ENCODE data around the gene TMEM253.

DNA sequence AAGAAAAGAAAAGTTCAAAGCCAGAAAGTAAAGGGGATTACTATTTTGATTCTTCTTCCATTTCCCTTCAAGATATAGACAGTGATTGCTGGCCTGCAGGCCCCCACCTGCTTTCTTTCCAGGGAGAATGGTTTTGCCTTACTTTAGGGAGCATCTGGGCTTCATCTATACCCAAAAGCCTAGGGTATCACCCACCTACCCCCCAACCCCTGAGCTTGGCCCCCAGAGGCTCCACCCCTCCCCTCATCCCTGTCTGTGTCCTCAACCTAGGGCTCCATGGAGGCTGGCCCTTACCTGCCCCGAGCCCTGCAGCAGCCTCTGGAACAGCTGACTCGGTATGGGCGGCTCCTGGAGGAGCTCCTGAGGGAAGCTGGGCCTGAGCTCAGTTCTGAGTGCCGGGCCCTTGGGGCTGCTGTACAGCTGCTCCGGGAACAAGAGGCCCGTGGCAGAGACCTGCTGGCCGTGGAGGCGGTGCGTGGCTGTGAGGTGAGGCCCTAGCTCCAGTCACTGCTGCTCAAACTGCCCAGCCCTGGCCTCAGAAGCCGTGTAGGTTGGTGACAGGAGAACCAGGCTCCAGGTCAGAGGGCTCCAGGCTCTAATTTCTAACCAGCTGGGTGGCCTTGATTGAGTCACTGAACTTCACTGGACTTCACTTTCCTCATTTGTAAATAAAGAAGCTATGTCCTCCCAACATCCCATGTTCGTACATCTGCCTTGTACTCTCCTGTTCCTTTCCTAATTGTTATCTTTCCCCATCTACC is 17.1 kb upstream of the TMEM253 start:
- TF ChIP-seq, protein P1, sequence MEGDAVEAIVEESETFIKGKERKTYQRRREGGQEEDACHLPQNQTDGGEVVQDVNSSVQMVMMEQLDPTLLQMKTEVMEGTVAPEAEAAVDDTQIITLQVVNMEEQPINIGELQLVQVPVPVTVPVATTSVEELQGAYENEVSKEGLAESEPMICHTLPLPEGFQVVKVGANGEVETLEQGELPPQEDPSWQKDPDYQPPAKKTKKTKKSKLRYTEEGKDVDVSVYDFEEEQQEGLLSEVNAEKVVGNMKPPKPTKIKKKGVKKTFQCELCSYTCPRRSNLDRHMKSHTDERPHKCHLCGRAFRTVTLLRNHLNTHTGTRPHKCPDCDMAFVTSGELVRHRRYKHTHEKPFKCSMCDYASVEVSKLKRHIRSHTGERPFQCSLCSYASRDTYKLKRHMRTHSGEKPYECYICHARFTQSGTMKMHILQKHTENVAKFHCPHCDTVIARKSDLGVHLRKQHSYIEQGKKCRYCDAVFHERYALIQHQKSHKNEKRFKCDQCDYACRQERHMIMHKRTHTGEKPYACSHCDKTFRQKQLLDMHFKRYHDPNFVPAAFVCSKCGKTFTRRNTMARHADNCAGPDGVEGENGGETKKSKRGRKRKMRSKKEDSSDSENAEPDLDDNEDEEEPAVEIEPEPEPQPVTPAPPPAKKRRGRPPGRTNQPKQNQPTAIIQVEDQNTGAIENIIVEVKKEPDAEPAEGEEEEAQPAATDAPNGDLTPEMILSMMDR (IDR thresholded peaks at IDR 0.05): no peak
- TF ChIP-seq ZFX (IDR thresholded peaks at IDR 0.05; ENCODE audit: borderline replicate concordance): no peak
